Esophagus muscularis mucosa (tissue), 4 donors: Measurements from ENCODE around the gene ITPKB. TPM values are rescaled to one million over a fixed set of nuclear protein-coding genes. Genes with fewer than 3 reads are reported as not detected.
A peak's percentile ranks its signal among the peaks of the same experiment; 100 is the strongest.

Experiments used
- DNase-seq: peaks from one replicate; pipeline ENCODE4 v3.0.0-alpha.2; 2017; ENCODE audit errors: extremely low spot score
- H3K27ac ChIP-seq, 4 donors: fragments of 200-600 bp; sonication (generic); replicated peaks in 1 of 4; 1 replicate in 3 of 4; 2 replicates in 1 of 4; pipeline ENCODE4 v1.5.1; 2016 to 2019; ENCODE audit warnings: mild to moderate bottlenecking in 1 of 4
- H3K27me3 ChIP-seq, 4 donors: fragments of 200-600 bp; sonication (generic); one replicate each; pipeline versions ENCODE4 v1.5.1 to v1.6.0; 2016 to 2019
- H3K36me3 ChIP-seq, 4 donors: fragments of 200-600 bp; sonication (generic); one replicate each; pipeline ENCODE4 v1.5.1; 2016 to 2019
- H3K4me1 ChIP-seq, 4 donors: fragments of 200-600 bp; sonication (generic); one replicate each; pipeline ENCODE4 v1.5.1; 2016 to 2019
- H3K4me3 ChIP-seq, 4 donors: fragments of 200-600 bp; sonication (generic); 1 replicate in 2 of 4; 2 replicates in 2 of 4; pipeline ENCODE4 v1.5.1; 2016 to 2019; ENCODE audit warnings: mild to moderate bottlenecking in 4 of 4, moderate library complexity in 1 of 4
- H3K9me3 ChIP-seq, 4 donors: fragments of 200-600 bp; sonication (generic); 1 replicate in 3 of 4; 2 replicates in 1 of 4; pipeline ENCODE4 v1.5.1; 2016 to 2019
- EP300 ChIP-seq: sonication (generic); formaldehyde crosslinking; IDR thresholded peaks from one replicate; pipeline ENCODE4 v1.6.1; 2017; ENCODE audit warnings: antibody characterized with exemption
- POLR2A ChIP-seq: fragments of 450-650 bp; IDR thresholded peaks from one replicate; pipeline ENCODE4 v1.6.1; 2017; ENCODE audit warnings: antibody characterized with exemption, moderate library complexity, mild to moderate bottlenecking, low read depth
- POLR2AphosphoS5 ChIP-seq, 2 donors: sonication (generic); formaldehyde crosslinking; IDR thresholded peaks; one replicate each; pipeline ENCODE4 v1.6.1; 2017; ENCODE audit warnings: antibody characterized with exemption in 2 of 2
- whole genome bisulfite sequencing: methylation state at CpG from one replicate; pipeline ENCODE4 v1.1.5; 2018; 5-methylcytosine and 5-hydroxymethylcytosine counted together
- intact Hi-C: fragments of 100-400 bp; cut with DNase I; formaldehyde crosslinking; loops from one replicate; pipeline ENCODE4 v1.15.1; 2023
- total RNA-seq, 4 donors: library from RNA; depleted of rRNA; stranded (reverse); fragments of >200 nt; gene quantifications; one replicate each; pipeline versions ENCODE4 v1.1.0 to v1.2.1, GENCODE V29; 2016
- TF ChIP-seq, protein P1 (sequence below), 3 experiments: fragments of 200-600 bp in 2 of 3; fragments of 450-650 bp in 1 of 3; sonication (generic) in 2 of 3; IDR thresholded peaks; one replicate each; pipeline ENCODE4 v1.5.1; 2017 to 2019; ENCODE audit warnings: antibody characterized with exemption in 3 of 3, mild to moderate bottlenecking in 2 of 3, moderate library complexity in 1 of 3

Gene ITPKB
- total RNA-seq, 4 donors from 2014 or later, result 71.1 to 156 (median 116) TPM

- TF ChIP-seq POLR2AphosphoS5 (IDR thresholded peaks at IDR 0.05) (peak in 1 of 2 donors; percentile 30), POLR2A (no peak)
- H3K27ac ChIP-seq, result no peak overlapping the region
- 78% methylated on average over 12 of the region's 12 CpGs for WGBS
- no peaks in the 10 kb centered on the region for H3K27me3 ChIP-seq
- H3K4me1 ChIP-seq, result no peaks in the 10 kb centered on the region
- no peak overlapping the region for H3K4me3 ChIP-seq
- no peaks in the 10 kb centered on the region for H3K36me3 ChIP-seq
- intact Hi-C loops, result no loop called here
- DNase-seq, result no peak
- H3K9me3 ChIP-seq, result no peaks in the 10 kb centered on the region
These were observed 83.6 kb downstream of the ITPKB start for GRCh38 chr1:226655251-226656163.

DNA sequence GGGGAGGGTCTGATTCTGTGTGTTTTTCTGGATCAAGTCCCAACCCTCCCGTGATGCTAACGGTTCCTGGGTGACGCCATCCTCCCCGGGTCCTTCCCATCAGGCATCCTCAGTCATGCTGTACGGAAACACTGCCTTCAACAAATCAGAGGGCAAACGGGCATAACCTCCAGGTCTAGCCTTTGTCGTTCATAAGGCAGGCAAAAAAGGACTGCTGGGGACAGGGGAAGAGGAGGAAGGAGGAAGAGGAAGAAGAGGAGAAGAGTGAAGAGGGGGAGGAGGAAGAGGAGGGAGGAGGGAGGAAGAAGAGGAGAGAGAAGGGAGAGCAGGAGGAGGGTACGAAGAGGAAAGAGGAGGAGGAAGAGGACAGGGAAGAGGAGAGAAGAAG, 84.4 kb downstream of the ITPKB start:
- H3K4me3 ChIP-seq, result no peak overlapping the region
- H3K27me3 ChIP-seq, result no peaks in the 10 kb centered on the region
- TF ChIP-seq EP300, result peak; percentile 43
- TF ChIP-seq POLR2AphosphoS5 (IDR thresholded peaks at IDR 0.05), result no peak
- no peak for TF ChIP-seq POLR2A
- TF ChIP-seq, protein P1, sequence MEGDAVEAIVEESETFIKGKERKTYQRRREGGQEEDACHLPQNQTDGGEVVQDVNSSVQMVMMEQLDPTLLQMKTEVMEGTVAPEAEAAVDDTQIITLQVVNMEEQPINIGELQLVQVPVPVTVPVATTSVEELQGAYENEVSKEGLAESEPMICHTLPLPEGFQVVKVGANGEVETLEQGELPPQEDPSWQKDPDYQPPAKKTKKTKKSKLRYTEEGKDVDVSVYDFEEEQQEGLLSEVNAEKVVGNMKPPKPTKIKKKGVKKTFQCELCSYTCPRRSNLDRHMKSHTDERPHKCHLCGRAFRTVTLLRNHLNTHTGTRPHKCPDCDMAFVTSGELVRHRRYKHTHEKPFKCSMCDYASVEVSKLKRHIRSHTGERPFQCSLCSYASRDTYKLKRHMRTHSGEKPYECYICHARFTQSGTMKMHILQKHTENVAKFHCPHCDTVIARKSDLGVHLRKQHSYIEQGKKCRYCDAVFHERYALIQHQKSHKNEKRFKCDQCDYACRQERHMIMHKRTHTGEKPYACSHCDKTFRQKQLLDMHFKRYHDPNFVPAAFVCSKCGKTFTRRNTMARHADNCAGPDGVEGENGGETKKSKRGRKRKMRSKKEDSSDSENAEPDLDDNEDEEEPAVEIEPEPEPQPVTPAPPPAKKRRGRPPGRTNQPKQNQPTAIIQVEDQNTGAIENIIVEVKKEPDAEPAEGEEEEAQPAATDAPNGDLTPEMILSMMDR (IDR thresholded peaks at IDR 0.05), result no peak
- 52% methylated on average over 8 of the region's 8 CpGs for WGBS
- H3K27ac ChIP-seq, result no peak overlapping the region
- H3K4me1 ChIP-seq, result no peaks in the 10 kb centered on the region
- H3K36me3 ChIP-seq, result no peaks in the 10 kb centered on the region
- intact Hi-C loops, result loop anchor here (5.0 kb wide), 2 partner anchors 43 to 83 kb away; partner anchors contain the start of gene ITPKB
- H3K9me3 ChIP-seq, result no peaks in the 10 kb centered on the region
- no peak for DNase-seq

DNA sequence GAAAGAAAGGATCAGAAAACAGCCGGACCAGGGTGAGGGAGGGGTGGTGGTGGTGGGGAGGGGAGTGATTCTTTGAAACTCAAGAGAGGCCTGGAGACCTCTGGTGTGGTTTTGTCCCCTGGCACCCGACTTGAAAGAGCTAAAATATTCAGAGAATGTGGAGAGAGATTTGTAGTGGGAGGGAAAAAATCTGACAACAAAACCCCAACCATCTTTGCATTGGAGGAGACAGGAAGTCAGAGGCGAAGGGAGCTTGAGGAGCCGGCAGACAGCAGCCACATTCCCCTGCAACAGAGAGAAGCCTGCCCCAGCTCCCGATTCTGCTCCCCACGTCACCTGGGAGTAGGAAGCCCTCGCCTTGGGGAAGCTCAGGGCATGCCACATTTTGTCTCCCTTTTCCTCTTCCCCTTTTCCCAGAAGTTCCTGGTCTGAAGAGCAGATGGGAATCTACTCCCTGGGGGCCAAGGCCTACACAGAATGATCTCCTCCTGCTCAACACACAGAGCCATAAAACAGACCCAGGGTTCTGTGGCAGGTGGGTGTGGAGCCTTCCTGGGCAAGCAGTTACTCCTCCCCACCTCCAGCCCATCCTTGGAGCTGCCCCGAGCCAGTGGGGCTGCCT, 84.9 kb downstream of the ITPKB start:
- H3K4me3 ChIP-seq, result no peak overlapping the region
- peaks cover 0 to 1% (median 0%) of the 10 kb centered on the region in 4 donors for H3K36me3 ChIP-seq
- DNase-seq, result no peak
- no peaks in the 10 kb centered on the region for H3K27me3 ChIP-seq
- TF ChIP-seq POLR2A (no peak), POLR2AphosphoS5 (IDR thresholded peaks at IDR 0.05) (no peak), EP300 (no peak)
- TF ChIP-seq, protein P1 (IDR thresholded peaks at IDR 0.05), result no peak
- intact Hi-C loops, result loop anchor here (5.0 kb wide), 2 partner anchors 43 to 83 kb away; partner anchors contain the start of gene ITPKB
- 36% methylated on average over 7 of the region's 8 CpGs for WGBS
- H3K4me1 ChIP-seq, result no peaks in the 10 kb centered on the region
- H3K27ac ChIP-seq, result no peak overlapping the region
- no peaks in the 10 kb centered on the region for H3K9me3 ChIP-seq

- H3K4me3 ChIP-seq, result no peak overlapping the region
- no peaks in the 10 kb centered on the region for H3K27me3 ChIP-seq
- no peak overlapping the region for H3K27ac ChIP-seq
- DNase-seq, result no peak
- TF ChIP-seq, protein P1 (IDR thresholded peaks at IDR 0.05), result no peak
- TF ChIP-seq POLR2AphosphoS5 (IDR thresholded peaks at IDR 0.05) (no peak), POLR2A (no peak), EP300 (no peak)
- WGBS, result 77% methylated on average over 11 of the region's 11 CpGs
- H3K4me1 ChIP-seq, result no peaks in the 10 kb centered on the region
- intact Hi-C loops, result loop anchor here (5.0 kb wide), 2 partner anchors 44 to 84 kb away; partner anchors contain the start of gene ITPKB
- no peaks in the 10 kb centered on the region for H3K9me3 ChIP-seq
- H3K36me3 ChIP-seq, result peaks cover 1 to 9% (median 5%) of the 10 kb centered on the region in 4 donors
These were observed 85.7 kb downstream of the ITPKB start for GRCh38 chr1:226653311-226653921.
